ENCODE measurements around the gene SLC12A7. TPM values are rescaled to one million over a fixed set of nuclear protein-coding genes. Genes with fewer than 3 reads are reported as not detected.

Gene SLC12A7
- total and polyA plus RNA-seq, 2 of the 13 experiments (the other 11 are each of a cell fraction or from before 2014, with no cell fraction given) = 14.0 to 18.5 TPM

- TF ChIP-seq AGO2 (optimal IDR thresholded peaks at IDR 0.05; ENCODE audit: low read depth, low read length) (peak; percentile 38), CCDC6 (CRISPR knock-in tag; IDR thresholded peaks at IDR 0.05) (no peak), NONO (IDR thresholded peaks at IDR 0.05) (no peak), NONO (CRISPR knock-in tag; conservative IDR thresholded peaks at IDR 0.05) (0 out of 2 replicates have a peak, but pooled peaks have one; percentile 14)
- Histone ChIP-seq H3K79me2 (ENCODE audit: insufficient read depth, low read length) (no peaks in the 10 kb centered on the region), H3K4me1 (ENCODE audit: insufficient read depth, low read length) (no peaks in the 10 kb centered on the region), H3K4me2 (ENCODE audit: low read depth, low read length) (no peak overlapping the region), H2AFZ (ENCODE audit: low read length) (no peak overlapping the region), H3K9ac (ENCODE audit: insufficient read depth, low read depth, low read length) (no peak overlapping the region), H3K9me3 (ENCODE audit: low read length) (no peaks in the 10 kb centered on the region), H3K36me3 (replicated peaks in 1 of 2; ENCODE audit: control insufficient read depth in 1 of 2, insufficient read depth in 2 of 2, low read length in 2 of 2) (peaks cover 30 to 66% of the 10 kb centered on the region in 2 experiments), H3K27ac (ENCODE audit: extremely low read length, insufficient read depth, low read length) (no peak overlapping the region), H4K20me1 (ENCODE audit: insufficient read depth, low read length) (no peaks in the 10 kb centered on the region), H3K27me3 (ENCODE audit: control insufficient read depth in 1 of 2, insufficient read depth in 2 of 2, low read length in 2 of 2) (no peaks in the 10 kb centered on the region), H3K4me3 (replicated peaks in 1 of 3; ENCODE audit: insufficient read depth in 1 of 3, low read depth in 2 of 3, low read length in 3 of 3) (no peak overlapping the region)
- ChIA-PET POLR2A (no interaction called here), CTCF (ENCODE audit: low intra/inter-chr PET ratio, low total read pairs) (no interaction called here)
- intact Hi-C loops (cut with micrococcal nuclease; ENCODE audit: unreplicated experiment) = loop anchor here (10.0 kb wide), 1 partner anchor 90 kb away; no protein-coding TSS in a partner anchor
- DNase-seq (ENCODE audit: low spot score) = no peak
- WGBS (ENCODE audit: low lambda C conversion rate) = 90% methylated on average over 21 of the region's 39 CpGs
- BruUV-seq (replicated peaks) = no TSS peak
- FAIRE-seq = no peak
- ATAC-seq = no peak
- in situ Hi-C loops (cut with HindIII; ENCODE audit: extremely low pct_ligation_motif_present, low pct_unique_long_range_greater_than_20kb) = no loop called here
Observed at GRCh38 chr5:1054799-1055775, 56.8 kb downstream of the SLC12A7 start.

- Histone ChIP-seq H2AFZ (ENCODE audit: low read length) (no peak overlapping the region), H3K27ac (ENCODE audit: extremely low read length, insufficient read depth, low read length) (no peak overlapping the region), H3K4me1 (ENCODE audit: insufficient read depth, low read length) (no peaks in the 10 kb centered on the region), H4K20me1 (ENCODE audit: insufficient read depth, low read length) (no peaks in the 10 kb centered on the region), H3K27me3 (ENCODE audit: control insufficient read depth in 1 of 2, insufficient read depth in 2 of 2, low read length in 2 of 2) (no peaks in the 10 kb centered on the region), H3K79me2 (ENCODE audit: insufficient read depth, low read length) (no peaks in the 10 kb centered on the region), H3K9me3 (ENCODE audit: low read length) (no peaks in the 10 kb centered on the region), H3K36me3 (replicated peaks in 1 of 2; ENCODE audit: control insufficient read depth in 1 of 2, insufficient read depth in 2 of 2, low read length in 2 of 2) (peaks cover 24 to 61% of the 10 kb centered on the region in 2 experiments), H3K9ac (ENCODE audit: insufficient read depth, low read depth, low read length) (no peak overlapping the region), H3K4me3 (replicated peaks in 1 of 3; ENCODE audit: insufficient read depth in 1 of 3, low read depth in 2 of 3, low read length in 3 of 3) (no peak overlapping the region), H3K4me2 (ENCODE audit: low read depth, low read length) (no peak overlapping the region)
- WGBS (ENCODE audit: low lambda C conversion rate) = 94% methylated on average over 20 of the region's 39 CpGs
- FAIRE-seq = no peak
- DNase-seq (ENCODE audit: low spot score) = no peak
- TF ChIP-seq ZNF607 (CRISPR knock-in tag; IDR thresholded peaks at IDR 0.05; ENCODE audit: borderline replicate concordance) = no peak
- peak; percentile 78 for TF ChIP-seq AGO2 (optimal IDR thresholded peaks at IDR 0.05; ENCODE audit: low read depth, low read length)
- no peak for TF ChIP-seq PAX8 (CRISPR knock-in tag; IDR thresholded peaks at IDR 0.05; ENCODE audit: borderline replicate concordance)
- CTCF ChIA-PET (ENCODE audit: low intra/inter-chr PET ratio, low total read pairs) = no interaction called here
- no TSS peak for BruUV-seq (replicated peaks)
- POLR2A ChIA-PET = no interaction called here
- no peak for ATAC-seq
- in situ Hi-C loops (cut with HindIII; ENCODE audit: extremely low pct_ligation_motif_present, low pct_unique_long_range_greater_than_20kb) = no loop called here
- intact Hi-C loops (cut with micrococcal nuclease; ENCODE audit: unreplicated experiment) = loop anchor here (10.0 kb wide), 1 partner anchor 91 kb away; no protein-coding TSS in a partner anchor
Observed at GRCh38 chr5:1054018-1054798, 57.7 kb downstream of the SLC12A7 start.
